ENCODE measurements around the gene TRIM72. TPM values are rescaled to one million over a fixed set of nuclear protein-coding genes. Genes with fewer than 3 reads are reported as not detected.
"Not testable (repeated sequence)": the region's sequence is repeated elsewhere in the genome, so short reads cannot be mapped to it uniquely, and the experiment has no call there.

TRIM72 gene
- polyA plus RNA-seq, 3 donors, result 0.04 TPM; not detected in 2

DNA sequence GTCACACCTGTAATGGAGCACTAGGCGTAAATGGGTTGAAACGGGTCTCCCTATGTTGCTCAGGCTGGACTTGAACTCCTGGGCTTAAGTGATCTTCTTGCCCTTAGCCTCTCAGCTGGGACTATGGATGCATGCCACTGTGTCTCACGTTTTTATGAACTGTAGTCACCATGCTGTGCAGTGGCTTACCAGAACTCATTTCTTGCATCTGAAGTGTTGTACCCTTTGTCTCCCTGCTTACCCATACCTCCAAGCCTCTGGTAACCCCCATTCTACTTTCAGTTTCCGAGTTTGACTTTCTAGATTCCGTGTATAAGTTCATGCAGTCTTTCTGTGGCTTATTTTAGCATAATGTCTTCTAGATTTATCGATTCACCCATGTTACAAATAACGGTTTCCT lies 19.0 kb upstream of the TRIM72 start:
- Histone ChIP-seq H3K36me3 (replicated peaks in 1 of 2; ENCODE audit: control insufficient read depth in 1 of 2, insufficient read depth in 2 of 2, low read length in 2 of 2) (peaks cover 74 to 94% of the 10 kb centered on the region in 2 donors), H3K4me1 (ENCODE audit: control insufficient read depth in 1 of 2, insufficient read depth in 2 of 2, low read length in 2 of 2) (peaks cover 22 to 31% of the 10 kb centered on the region in 2 donors), H3K27ac (ENCODE audit: low read depth in 1 of 2, low read length in 2 of 2) (no peak overlapping the region), H3K9me3 (replicated peaks in 1 of 2; ENCODE audit: control insufficient read depth in 1 of 2, insufficient read depth in 1 of 2, low read length in 2 of 2) (no peaks in the 10 kb centered on the region), H2AFZ (ENCODE audit: insufficient read depth, low read depth, low read length, poor library complexity, severe bottlenecking) (no peak overlapping the region), H4K20me1 (ENCODE audit: insufficient read depth, low read length) (peaks cover 100% of the 10 kb centered on the region), H3K4me2 (replicated peaks; ENCODE audit: extremely low read depth, low read length, poor library complexity, severe bottlenecking) (no peak overlapping the region), H3K9ac (ENCODE audit: insufficient read depth, low read length, poor library complexity, severe bottlenecking) (no peak overlapping the region), H3K79me2 (ENCODE audit: insufficient read depth, low read length) (peaks cover 80% of the 10 kb centered on the region), H3K27me3 (ENCODE audit: control insufficient read depth in 2 of 2, insufficient read depth in 2 of 2, low read length in 2 of 2) (no peaks in the 10 kb centered on the region), H3K4me3 (replicated peaks in 1 of 3; ENCODE audit: low read depth in 2 of 3, low read length in 3 of 3) (no peak overlapping the region)
- Mint-ChIP-seq H3K4me1 (peaks cover 36% of the 10 kb centered on the region), H3K27ac (peak overlapping the region in 1 of 7 donors; percentile 45), H3K36me3 (peaks cover 68 to 94% of the 10 kb centered on the region in 2 donors), H3K4me3 (no peak overlapping the region), H3K27me3 (ENCODE audit: low read depth in 3 of 3) (peaks cover 0 to 2% (median 1%) of the 10 kb centered on the region in 3 donors), H3K9me3 (no peaks in the 10 kb centered on the region)
- DNase-seq, result no peak
- no peak for TF ChIP-seq CTCF (IDR thresholded peaks at IDR 0.05)
- 84% methylated on average over 4 of the region's 7 CpGs for WGBS (ENCODE audit: insufficient coverage)
- intact Hi-C loops (cut with micrococcal nuclease), result no loop called here

DNA sequence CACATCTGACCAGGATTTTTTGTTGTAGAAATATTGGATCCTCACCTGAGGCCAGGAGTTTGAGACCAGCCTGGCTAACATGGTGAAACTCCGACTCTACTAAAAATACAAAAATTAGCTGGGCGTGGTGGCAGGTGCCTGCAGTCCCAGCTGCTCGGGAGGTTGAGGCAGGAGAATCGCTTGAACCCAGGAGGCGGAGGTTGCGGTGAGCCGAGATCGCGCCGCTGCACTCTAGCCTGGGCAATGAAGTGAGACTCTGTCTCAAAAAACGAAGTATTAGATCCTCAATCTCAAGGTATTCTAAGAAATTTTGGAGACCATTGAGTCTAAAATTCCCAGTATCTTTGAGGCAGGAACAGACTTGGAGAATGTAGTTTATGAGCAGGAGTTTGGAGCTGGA lies 18.1 kb upstream of the TRIM72 start:
- WGBS (ENCODE audit: insufficient coverage), result 93% methylated on average over 9 of the region's 11 CpGs

More for the DNA sequence above, 18.1 kb upstream of the TRIM72 start:
- H3K4me2 ChIP-seq (replicated peaks; ENCODE audit: extremely low read depth, low read length, poor library complexity, severe bottlenecking); DNase-seq; H2AFZ ChIP-seq (ENCODE audit: insufficient read depth, low read depth, low read length, poor library complexity, severe bottlenecking); H3K27me3 Mint-ChIP-seq (ENCODE audit: low read depth in 3 of 3); H3K4me3 ChIP-seq (replicated peaks in 1 of 3; ENCODE audit: low read depth in 2 of 3, low read length in 3 of 3); H3K9me3 ChIP-seq (replicated peaks in 1 of 2; ENCODE audit: control insufficient read depth in 1 of 2, insufficient read depth in 1 of 2, low read length in 2 of 2); H3K9me3 Mint-ChIP-seq; H3K9ac ChIP-seq (ENCODE audit: insufficient read depth, low read length, poor library complexity, severe bottlenecking); intact Hi-C loops (cut with micrococcal nuclease); H3K27me3 ChIP-seq (ENCODE audit: control insufficient read depth in 2 of 2, insufficient read depth in 2 of 2, low read length in 2 of 2); H3K4me3 Mint-ChIP-seq: not testable (repeated sequence)
- H3K4me1 ChIP-seq (ENCODE audit: control insufficient read depth in 1 of 2, insufficient read depth in 2 of 2, low read length in 2 of 2), result peaks cover 32 to 40% of the 10 kb centered on the region in 2 donors
- peak overlapping the region in 1 of 2 donors; percentile 31 for H3K27ac ChIP-seq (ENCODE audit: low read depth in 1 of 2, low read length in 2 of 2)
- Mint-ChIP-seq H3K36me3 (peaks cover 59 to 89% of the 10 kb centered on the region in 2 donors), H3K27ac (peak overlapping the region in 2 of 7 donors; percentile 77 to 81), H3K4me1 (peaks cover 45% of the 10 kb centered on the region)
- H3K79me2 ChIP-seq (ENCODE audit: insufficient read depth, low read length), result peaks cover 80% of the 10 kb centered on the region
- H4K20me1 ChIP-seq (ENCODE audit: insufficient read depth, low read length), result peaks cover 100% of the 10 kb centered on the region
- peaks cover 65 to 89% of the 10 kb centered on the region in 2 donors for H3K36me3 ChIP-seq (replicated peaks in 1 of 2; ENCODE audit: control insufficient read depth in 1 of 2, insufficient read depth in 2 of 2, low read length in 2 of 2)
